Measurements from ENCODE around the gene CFTR.

CFTR gene

DNA sequence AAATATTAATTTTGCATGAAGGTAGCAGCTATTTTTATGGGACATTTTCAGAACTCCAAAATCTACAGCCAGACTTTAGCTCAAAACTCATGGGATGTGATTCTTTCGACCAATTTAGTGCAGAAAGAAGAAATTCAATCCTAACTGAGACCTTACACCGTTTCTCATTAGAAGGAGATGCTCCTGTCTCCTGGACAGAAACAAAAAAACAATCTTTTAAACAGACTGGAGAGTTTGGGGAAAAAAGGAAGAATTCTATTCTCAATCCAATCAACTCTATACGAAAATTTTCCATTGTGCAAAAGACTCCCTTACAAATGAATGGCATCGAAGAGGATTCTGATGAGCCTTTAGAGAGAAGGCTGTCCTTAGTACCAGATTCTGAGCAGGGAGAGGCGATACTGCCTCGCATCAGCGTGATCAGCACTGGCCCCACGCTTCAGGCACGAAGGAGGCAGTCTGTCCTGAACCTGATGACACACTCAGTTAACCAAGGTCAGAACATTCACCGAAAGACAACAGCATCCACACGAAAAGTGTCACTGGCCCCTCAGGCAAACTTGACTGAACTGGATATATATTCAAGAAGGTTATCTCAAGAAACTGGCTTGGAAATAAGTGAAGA, 112.3 kb downstream of the CFTR start:
- DNase-seq: no peak

DNA sequence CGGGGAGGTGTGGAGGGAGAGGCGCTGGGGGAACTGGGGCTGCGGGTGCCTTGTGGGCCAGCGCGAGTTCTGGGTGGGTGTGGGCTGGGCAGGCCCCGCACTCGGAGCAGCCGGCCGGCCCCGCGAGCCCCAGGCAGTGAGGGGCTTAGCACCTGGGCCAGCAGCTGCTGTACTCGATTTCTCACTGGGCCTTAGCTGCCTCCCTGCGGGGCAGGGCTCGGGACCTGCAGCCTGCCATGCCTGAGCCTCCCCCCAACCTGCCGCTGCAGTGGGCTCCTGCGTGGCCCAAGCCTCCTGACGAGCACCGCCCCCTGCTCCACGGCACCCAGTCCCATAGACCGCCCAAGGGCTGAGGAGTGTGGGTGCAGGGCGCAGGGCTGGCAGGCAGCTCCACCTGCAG, 116.3 kb downstream of the CFTR start:
- no peak for DNase-seq

DNA sequence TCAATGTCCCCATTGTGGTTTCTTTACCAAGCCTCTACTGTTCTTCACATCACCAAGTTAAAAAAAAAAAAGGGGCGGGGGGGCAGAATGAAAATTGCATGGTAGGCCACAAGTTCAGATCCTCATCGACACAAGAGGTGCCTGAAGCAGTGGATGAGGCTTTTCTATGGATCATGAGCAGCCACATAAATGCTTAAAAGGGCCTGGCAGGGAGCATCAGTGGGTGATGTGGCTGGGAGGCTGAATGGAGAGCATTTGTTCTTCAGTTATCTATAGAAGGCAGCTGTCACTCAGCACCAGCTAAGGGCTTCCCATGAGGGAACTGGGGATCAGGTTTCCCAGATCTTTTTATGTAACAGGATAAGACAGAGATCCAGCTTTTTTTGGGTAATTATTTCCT, 117.9 kb downstream of the CFTR start:
- no peak for DNase-seq

DNA sequence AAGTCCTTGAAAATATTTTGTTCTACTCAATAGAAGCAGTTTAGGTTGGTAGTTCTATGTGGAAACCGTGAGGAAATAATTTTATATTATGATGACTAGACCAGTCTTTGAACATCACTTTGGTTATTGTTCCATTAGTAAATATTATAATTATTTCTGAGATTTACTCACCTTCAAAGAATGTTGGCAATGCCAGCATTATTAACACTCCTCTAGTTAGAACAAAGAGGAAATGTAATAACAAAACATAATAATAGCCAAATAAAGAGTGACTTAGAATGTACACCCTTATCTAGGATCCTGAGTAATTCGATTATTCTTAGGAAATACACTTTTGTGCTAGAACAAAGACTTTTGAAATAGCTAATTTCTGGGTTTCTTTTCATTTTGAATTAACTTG, 121.1 kb downstream of the CFTR start:
- no peak for DNase-seq

DNA sequence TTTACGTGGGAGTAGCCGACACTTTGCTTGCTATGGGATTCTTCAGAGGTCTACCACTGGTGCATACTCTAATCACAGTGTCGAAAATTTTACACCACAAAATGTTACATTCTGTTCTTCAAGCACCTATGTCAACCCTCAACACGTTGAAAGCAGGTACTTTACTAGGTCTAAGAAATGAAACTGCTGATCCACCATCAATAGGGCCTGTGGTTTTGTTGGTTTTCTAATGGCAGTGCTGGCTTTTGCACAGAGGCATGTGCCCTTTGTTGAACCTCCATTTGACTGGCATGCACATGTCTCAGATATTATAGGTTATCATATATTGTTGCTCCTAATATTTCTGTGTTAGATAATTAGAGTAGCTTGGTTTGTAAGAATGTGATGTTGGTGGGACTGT, 123.8 kb downstream of the CFTR start:
- no peak for DNase-seq

DNA sequence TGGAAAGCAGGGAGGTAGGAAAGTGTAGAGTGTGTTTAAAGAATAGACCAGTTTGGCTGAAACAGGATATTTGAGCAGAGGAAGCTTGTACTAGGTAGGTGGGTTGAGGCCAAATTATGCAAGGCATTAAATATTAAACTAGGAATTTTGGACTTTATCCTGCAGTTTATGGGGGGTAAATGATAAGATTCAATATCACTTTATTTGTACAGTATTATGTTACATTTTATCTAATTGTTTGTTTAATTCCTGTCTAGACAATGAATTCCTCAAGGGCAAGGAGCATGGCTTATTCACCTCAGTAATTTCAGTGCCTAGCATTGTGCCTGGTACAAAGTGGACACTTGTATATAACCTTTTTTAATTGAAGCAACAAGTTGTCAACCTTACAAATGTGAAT, 125.9 kb downstream of the CFTR start:
- DNase-seq: no peak

DNA sequence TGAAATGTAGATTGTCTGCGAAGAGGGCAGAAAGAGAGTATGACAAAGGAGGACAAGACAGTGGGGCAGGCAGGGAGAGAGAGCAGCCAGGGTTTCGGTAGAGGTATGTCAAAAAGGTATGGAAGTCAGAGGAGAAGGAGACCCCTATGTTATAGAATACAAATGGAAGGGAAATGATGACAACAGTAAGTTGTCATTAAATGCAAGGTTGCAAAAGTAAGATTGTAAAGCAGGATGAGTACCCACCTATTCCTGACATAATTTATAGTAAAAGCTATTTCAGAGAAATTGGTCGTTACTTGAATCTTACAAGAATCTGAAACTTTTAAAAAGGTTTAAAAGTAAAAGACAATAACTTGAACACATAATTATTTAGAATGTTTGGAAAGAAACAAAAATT, 126.3 kb downstream of the CFTR start:
- no peak for DNase-seq

DNA sequence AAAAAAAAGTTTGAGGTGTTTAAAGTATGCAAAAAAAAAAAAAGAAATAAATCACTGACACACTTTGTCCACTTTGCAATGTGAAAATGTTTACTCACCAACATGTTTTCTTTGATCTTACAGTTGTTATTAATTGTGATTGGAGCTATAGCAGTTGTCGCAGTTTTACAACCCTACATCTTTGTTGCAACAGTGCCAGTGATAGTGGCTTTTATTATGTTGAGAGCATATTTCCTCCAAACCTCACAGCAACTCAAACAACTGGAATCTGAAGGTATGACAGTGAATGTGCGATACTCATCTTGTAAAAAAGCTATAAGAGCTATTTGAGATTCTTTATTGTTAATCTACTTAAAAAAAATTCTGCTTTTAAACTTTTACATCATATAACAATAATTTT, 130.6 kb downstream of the CFTR start:
- DNase-seq: no peak

DNA sequence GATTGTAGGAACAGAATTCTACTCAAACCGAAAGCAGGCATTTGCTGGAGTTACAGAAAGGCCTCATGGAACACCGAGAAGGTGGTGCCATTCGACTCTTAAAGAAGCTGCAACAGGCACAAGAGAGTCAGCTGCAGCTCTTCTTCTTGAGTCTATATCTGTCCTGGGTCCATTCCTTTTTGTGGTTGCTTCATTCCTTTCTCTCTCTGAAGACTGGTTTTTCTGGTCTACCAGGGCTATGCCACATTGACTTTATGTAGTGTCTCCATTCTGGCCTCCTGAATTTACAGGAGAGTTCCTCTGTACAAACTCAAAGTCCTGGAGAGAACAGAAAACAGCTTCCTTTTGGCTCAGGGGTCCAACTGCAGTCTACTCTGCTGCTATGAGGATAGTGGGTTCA, 132.8 kb downstream of the CFTR start:
- DNase-seq: no peak

DNA sequence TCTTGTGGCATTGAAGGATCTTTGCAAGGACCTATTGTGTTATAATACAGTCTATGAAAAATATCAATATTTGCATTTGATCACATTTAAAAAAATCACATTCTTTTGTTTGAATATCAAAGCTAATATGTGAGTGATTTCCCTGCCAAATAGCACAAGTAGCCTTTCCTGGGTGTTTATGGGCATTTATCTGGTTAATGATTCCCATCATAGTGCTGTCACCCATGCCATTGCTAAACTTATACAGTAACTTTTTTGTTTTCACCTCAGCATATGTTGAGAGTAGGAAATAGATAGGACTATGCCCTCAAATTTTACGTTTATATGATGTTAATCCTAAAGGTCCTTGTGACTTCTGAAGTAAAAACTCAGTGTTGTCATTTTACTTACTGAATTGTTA, 136.9 kb downstream of the CFTR start:
- no peak for DNase-seq

DNA sequence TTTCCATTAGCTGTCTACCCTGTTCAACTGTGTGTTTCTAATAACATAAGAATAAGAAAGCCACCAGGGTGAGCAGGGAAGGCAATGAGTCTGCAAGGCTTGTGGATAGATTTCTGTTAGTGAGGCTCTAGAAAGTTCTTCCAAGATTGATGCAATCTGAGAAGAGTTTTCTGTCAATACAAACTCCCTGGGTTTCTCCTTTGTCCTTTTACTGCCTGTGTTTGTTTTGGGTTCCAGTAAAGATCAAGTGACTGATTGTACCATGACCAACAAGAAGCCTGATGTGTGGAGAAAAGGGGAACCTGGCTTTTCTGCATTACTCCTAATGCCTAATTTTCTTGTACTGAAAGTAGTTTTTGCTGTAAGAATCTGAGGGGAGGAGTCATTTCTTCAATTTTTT, 139.9 kb downstream of the CFTR start:
- DNase-seq: no peak

DNA sequence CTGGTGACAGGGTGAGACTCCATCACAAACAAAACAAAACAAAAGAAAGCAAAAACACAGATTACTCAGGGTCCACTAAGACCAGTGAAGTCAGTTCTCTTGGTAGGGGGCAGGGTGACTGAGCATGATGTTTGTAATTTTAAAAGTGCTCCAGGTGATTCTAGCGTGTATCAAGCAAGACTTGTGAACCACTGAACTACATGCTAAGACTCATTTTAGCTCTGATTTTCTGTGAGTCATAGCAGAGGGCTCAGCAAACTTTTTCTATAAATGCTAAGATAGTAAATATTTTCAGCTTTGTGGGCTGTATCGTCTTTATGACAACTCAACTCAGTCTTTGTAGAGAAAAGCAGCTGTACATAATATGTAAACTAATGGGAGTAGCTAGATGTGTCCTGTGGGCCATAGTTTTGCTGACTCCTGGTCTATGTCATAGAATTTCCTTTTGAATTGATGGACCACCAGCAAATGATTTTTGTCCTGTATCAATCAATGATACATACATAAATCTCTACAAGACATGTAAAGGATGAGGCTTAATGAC, 141.3 kb downstream of the CFTR start:
- DNase-seq: no peak

DNA sequence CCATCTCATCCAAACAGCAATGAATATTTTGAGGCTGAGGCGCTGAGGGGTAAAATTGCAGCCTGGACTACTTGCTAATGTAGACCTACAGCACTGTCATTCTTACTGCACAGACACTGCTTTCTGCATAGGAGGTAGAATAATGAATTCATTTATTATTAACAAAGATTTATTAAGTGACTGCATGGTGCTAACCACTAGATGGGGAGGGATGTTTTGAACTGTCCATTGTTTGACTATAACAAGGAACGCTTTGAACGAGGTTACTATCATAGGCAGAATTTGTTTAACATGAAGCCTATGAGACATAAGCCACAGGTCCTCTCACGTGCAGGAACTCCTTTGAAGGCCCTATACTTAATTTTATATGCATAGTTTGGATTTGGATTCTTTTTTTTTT, 143.8 kb downstream of the CFTR start:
- DNase-seq: no peak

DNA sequence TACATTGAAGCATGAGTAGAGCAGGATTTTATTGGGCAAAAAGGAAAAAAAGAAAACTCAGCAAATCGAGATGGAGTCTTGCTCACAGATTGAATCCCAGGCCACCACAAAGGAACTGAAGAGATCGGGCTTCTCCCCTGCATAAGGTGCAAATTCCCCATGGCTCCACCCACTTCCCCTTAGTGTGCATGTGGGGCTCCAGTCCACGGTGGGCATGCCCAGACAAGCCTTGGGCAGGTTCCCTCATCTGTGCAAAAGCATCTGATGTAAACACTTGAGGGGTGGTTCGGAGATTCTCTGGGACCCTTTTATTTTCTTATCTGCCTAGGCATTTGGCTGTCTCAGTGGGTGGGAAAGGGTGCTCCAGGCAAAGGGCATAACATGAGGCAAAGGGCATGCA, 150.7 kb downstream of the CFTR start:
- DNase-seq: no peak

DNA sequence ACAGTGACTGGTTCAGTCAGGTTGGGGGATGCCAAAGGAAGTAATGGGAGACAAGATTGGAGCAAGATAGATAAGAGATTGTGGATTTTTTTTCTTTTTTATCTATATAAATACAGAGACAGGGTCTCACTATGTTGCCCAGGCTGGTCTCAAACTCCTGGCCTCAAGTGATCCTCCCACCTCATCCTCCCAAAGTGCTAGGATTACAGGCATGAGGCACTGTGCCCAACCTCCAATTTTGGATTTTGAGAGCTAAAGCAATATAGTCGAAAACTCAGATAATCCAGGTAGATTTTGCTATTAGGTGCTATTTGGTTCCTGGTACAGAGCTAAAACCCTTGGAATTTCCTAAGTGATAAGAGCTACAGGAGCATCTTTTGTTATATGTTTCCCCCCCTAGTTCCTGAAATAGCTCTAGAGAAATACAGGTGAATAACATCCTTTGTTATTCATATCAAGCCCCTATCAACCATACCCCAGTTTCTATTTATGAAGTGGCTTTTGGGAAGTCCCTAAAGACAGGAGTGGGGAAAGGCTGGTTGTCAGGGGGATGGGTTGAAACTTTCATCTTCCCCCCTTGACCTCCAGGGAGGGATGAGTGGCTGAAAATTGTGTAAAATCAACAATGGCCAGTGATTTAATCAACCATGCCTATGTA, 151.2 kb downstream of the CFTR start:
- no peak for DNase-seq

DNA sequence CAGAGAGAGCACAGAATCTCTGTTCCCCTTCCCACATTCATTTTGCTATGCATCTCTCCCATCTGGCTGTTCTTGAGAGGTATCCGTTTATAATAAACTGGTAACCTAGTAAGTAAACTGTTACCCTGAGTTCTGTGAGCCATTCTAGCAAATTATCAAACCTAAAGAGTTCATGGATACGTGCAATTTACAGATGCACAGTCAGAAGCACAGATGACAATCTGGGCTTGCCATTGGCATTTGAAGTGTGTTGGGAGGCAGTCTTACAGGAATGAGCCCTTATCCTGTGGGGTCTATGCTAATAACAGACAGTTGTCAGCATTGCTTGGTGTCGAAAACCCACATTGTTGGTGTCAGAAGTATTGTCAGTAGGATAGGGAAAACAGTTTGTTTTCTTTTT, 151.8 kb downstream of the CFTR start:
- DNase-seq: no peak

DNA sequence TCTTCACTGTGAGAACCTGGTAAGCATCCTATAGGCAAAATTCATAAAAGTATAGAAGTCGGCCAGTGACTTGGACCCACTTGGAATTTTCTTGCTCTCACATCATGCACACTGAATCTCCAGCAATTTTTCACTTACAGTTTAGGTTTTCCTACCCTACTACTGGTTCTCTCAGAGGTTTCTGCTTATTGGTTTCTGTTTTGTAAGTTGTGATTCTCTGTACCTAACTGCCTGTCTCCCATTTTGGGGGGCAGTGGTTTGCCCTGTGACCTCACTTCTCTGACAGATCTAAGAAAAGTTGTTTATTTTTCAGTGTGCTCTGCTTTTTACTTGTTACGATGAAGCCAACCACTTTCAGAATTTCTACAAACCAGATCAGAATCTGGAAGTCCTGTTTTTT, 158.1 kb downstream of the CFTR start:
- DNase-seq: no peak

DNA sequence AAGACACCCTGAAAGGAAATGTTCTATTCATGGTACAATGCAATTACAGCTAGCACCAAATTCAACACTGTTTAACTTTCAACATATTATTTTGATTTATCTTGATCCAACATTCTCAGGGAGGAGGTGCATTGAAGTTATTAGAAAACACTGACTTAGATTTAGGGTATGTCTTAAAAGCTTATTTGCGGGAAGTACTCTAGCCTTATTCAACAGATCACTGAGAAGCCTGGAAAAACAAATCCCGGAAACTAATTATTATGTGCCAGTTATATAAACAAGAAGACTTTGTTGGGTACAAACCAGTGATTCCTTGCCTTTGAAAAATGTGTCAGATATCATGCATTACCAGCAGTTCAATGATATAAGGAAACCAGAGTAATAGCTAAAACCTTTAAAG, 160.1 kb downstream of the CFTR start:
- no peak for DNase-seq

DNA sequence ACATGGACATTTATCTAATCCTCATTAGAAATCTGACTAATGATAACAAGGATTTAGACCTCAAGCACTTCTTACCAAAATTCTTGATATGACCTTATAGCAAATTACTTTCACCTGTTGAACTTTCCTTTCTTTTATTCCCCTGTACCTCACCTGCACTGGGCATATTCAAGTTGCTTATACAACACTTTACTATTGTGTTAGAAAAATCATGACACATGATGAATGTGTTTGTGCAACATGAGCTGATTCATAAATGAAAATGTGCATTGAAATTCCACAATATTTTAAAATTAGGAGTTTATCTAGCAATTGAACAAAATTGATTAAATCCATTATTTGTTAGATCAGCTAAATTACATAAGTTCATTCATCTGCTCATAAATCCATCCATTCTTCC, 160.6 kb downstream of the CFTR start:
- DNase-seq: no peak

DNA sequence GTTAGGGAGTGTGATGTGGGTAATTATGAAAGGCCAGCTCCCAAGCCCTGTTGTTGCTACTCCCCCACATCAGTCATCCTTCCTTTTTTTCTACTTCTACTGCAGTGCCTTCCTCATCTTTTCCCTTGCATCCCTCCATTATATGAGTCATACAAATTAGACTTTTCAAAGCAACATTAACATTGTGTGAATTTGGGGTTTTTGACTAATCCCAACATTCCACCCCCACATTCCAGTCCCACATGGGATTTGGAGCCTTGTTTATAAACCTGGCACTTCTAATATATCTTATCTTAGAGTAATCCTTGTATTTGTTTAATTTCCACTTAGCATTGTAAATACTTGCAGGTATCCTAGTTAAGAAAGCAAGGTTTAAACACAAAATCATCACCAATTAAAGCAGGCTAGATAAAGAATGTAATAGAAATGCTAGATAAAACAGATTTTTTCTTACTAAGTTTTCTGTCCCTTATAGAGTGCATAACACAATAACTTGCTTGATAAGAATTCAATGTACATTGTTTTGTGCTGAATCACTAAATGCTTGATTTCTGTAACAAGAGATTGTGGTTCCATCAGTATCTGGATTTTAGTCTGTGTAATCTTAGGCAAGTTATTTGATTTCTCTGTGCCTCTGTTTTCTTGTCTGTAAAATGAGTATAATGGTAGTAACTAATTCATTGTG, 165.8 kb downstream of the CFTR start:
- DNase-seq: no peak

DNA sequence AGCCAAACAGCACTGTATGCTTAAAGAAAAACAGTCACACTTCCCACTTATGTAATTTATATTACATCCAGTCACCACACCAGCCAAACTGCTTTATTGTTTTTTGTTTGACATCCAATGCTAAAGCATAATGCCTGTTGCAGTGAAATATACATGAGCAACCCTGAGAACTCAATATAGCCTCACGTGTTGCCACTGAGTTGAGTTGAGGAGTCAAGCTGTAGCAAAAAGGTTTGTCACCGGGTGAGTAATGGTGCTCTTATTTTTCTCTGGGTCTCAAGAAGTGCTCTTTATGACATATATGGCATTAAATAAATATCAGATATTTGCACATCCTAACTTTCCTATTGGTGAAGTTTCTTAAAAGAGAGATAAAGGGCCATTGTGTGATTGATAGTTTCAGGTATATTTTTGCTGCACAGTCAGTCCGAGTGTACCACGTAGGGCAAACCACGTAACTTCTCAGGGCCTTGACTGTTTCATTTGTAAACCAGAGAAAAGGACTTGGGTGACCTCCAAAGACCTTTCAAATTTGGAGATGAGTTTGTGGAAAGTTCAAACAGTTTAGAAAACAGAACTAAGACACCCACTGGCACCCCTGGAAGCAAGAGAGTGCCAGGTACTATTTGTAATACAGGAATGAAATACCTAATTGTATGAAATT, 168.5 kb downstream of the CFTR start:
- no peak for DNase-seq

DNA sequence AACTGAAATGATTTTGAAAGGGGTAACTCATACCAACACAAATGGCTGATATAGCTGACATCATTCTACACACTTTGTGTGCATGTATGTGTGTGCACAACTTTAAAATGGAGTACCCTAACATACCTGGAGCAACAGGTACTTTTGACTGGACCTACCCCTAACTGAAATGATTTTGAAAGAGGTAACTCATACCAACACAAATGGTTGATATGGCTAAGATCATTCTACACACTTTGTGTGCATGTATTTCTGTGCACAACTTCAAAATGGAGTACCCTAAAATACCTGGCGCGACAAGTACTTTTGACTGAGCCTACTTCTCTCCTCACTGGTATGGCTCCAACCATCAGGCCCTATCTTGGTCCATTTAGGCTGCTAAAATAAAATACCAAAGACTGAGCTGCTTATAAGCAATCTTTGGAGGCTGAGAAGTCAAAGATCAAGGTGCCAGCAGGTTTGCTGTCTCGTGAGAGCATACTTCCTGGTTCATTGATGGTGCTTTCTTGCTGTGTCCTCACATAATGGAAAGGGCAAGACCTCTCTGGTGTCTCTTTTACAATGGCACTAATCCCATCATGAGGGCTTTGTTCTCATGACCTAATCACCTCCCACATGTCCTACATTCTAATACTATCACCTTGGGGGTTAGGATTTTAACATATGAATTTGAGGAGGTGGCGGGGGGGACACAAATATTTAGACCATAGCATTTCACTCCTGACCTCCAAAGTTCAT, 173.3 kb downstream of the CFTR start:
- no peak for DNase-seq

DNA sequence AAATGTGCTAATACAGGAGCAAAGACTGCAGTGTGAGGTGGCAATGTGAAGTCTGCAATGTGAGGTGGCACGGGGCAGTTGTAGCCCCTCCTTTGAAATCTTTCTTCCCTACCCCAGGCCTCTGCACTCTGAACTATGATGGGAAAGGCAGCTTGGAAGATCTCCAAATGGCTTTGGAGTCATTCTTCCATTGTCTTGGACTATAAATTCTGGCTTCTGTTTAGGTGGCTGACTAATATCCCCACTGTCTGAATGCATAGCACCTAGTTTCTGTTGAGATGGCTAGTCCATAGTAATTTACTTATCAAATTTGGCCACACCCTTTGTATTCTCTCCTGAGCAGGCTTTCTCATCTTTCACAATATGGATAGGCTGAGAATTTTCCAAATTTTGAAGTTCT, 175.0 kb downstream of the CFTR start:
- no peak for DNase-seq
